GM12891 (cell line): ENCODE measurements around the gene ZNF736. TPM values are rescaled to one million over a fixed set of nuclear protein-coding genes. Genes with fewer than 3 reads are reported as not detected.
"Not testable (repeated sequence)": the region's sequence is repeated elsewhere in the genome, so short reads cannot be mapped to it uniquely, and the experiment has no call there.

Source experiments
- DNase-seq: peaks from one replicate; pipeline ENCODE4 v3.0.0; 2011; ENCODE audit warnings: low spot score; ENCODE audit not compliant: insufficient read length
- FAIRE-seq: peaks from 2 replicates; lab custom pipeline; 2011; peaks lifted over from hg19 to GRCh38; lab: Jason Lieb, UNC
- PAX5 ChIP-seq: IDR thresholded peaks from 2 replicates; pipeline ENCODE4 v1.6.1; 2011; ENCODE audit warnings: low read length, moderate library complexity, mild to moderate bottlenecking; ENCODE audit not compliant: insufficient read depth, severe bottlenecking
- POLR2A ChIP-seq: IDR thresholded peaks from 2 replicates; pipeline ENCODE4 v1.6.1; 2011; ENCODE audit warnings: low read depth, low read length, control low read depth
- POLR2AphosphoS5 ChIP-seq: IDR thresholded peaks from 2 replicates; pipeline ENCODE4 v1.6.1; 2011; ENCODE audit warnings: low read depth, low read length, control low read depth
- POU2F2 ChIP-seq: IDR thresholded peaks from 2 replicates; pipeline ENCODE4 v1.6.1; 2011; ENCODE audit warnings: low read depth, mild to moderate bottlenecking, control low read depth, low read length, moderate library complexity
- SPI1 ChIP-seq: IDR thresholded peaks from 2 replicates; pipeline ENCODE4 v1.6.1; 2011; ENCODE audit warnings: low read depth, low read length, control low read depth
- TAF1 ChIP-seq: IDR thresholded peaks from 2 replicates; pipeline ENCODE4 v1.6.1; 2011; ENCODE audit warnings: low read depth, low read length, control low read depth
- polyA plus RNA-seq: library from polyadenylated mRNA; unstranded; fragments of >200 nt; gene quantifications from one replicate; pipeline ENCODE4 v1.2.1, GENCODE V29; 2012; ENCODE audit warnings: low read depth, missing spikeins, inconsistent platforms; ENCODE audit not compliant: missing spikeins

ZNF736 gene
- 4.5 TPM for polyA plus RNA-seq

DNA sequence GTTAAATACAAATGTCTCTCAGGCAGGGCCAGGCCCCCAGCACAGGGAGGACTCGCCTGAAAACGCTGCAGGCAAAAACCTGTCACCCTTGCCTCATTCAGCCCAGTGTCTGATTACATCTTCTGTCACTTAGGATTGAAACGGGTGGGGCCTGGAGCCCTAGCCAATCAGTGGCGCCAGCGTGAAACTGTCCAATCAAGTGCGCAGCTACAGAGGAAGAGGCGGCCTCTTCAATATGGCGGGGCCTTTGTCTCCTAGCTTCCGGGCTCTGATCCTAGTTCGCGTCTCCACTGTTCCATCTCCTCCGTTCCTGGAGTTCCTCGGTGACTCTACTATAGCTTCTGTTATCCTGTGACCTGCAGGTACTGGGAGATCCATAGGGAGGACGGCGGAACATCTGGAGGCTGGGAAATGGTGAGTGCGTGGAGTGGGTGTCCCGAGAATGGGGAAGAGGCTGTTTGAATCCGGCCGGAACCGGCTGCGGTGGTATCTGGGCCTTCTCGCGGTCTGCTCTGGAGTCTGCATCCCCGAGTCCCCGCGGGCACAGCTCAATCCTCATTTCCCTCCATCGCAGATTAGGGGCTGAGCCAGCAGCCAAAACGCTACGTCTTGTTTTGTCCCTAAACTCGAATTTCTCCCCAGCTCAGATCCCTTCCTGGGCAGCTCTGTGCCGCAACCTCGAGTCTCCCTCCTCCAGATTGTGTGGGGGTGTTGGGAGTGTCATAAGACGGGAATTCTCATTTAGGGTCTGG is at the start of gene ZNF736:
Gene ZNF736 (plus strand): TSS at position 222 of the 752 bp plus-strand sequence. CDS start 190 bp downstream, at position 412.
- TF ChIP-seq POU2F2 (peak; percentile 51; the same call in 1 of the 2 replicates), POLR2AphosphoS5 (peak; percentile 85), PAX5 (no peak), TAF1 (peak; percentile 81; the same call in 1 of the 2 replicates), POLR2A (peak; percentile 86), SPI1 (peak; percentile 39; the same call in 1 of the 2 replicates)
- peak; percentile 89 for FAIRE-seq
- peak; percentile 65 for DNase-seq

GRCh38 chr7:64266341-64266919 is 47.3 kb upstream of the ZNF736 start:
- no peak for FAIRE-seq
- DNase-seq, result no peak
- TF ChIP-seq POU2F2 (no peak), TAF1 (no peak), PAX5 (no peak), POLR2A (no peak), SPI1 (no peak), POLR2AphosphoS5 (no peak)

DNA sequence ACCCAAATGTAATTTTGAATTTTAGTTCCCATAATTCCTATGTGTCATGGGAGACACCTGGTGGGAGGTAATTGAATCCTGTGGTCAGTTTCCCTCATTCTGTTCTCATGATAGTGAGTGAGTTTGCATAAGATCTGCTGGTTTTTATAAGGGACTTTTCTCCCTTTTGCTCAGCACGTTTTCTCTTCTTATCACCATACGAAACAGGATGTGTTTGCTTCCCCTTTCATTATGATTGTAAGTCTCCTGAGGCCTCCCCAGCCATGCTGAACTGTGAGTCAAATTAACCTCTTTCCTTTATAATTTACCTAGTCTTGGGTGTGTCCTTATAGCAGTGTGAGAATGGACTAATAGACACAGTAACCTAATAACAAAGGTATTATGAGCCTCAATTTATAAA is 36.1 kb upstream of the ZNF736 start:
- TF ChIP-seq SPI1 (no peak), PAX5 (no peak), POU2F2 (no peak), POLR2AphosphoS5 (no peak), POLR2A (no peak), TAF1 (no peak)
- DNase-seq (no peak), FAIRE-seq (no peak)

DNA sequence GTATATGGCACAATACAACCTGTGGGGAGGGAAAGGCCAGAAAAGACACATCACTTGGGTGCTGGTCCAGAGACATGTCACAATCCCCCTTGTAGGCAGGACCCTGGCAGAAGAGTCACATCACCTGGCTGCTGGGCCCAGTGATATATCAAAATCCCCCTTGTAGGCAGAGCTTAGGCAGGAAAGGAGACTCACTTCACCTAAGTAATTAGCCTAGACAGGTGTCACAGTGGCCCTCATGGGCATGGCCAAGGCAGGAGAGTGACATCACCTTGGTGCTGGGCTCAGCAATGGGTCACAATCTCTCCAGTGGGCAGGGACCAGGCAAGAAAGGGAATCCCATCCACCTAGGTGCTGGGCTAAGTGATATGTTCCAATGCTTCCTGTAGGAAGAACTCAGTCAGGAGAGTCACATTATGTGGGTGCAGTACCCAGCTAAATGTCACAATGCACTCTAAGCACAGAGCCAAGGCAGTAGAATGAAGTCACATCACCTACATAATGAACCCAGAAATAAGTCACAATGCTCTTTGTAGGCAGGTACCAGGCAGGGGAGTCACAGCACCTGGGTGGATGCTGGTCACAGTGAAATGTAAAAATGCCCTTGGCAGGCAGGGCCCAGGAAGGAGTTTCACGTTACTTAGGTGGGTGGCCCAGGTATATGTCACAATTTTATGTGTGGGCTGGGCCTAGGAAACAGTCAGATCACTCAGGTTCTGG is 18.9 kb upstream of the ZNF736 start:
- TF ChIP-seq POLR2AphosphoS5 (no peak), TAF1 (no peak), POU2F2 (no peak), PAX5 (no peak), SPI1 (no peak), POLR2A (no peak)
- no peak for DNase-seq
- FAIRE-seq, result no peak

- FAIRE-seq, DNase-seq: not testable (repeated sequence)
Observed at GRCh38 chr7:64297418-64297817, 16.3 kb upstream of the ZNF736 start.

- TF ChIP-seq POLR2AphosphoS5, result no peak
- TF ChIP-seq SPI1, result no peak
- TF ChIP-seq PAX5, result no peak
- no peak for TF ChIP-seq POU2F2
- no peak for TF ChIP-seq POLR2A
- TF ChIP-seq TAF1, result no peak
- DNase-seq, result no peak
- no peak for FAIRE-seq
Observed at GRCh38 chr7:64300641-64301405, 12.9 kb upstream of the ZNF736 start.

DNA sequence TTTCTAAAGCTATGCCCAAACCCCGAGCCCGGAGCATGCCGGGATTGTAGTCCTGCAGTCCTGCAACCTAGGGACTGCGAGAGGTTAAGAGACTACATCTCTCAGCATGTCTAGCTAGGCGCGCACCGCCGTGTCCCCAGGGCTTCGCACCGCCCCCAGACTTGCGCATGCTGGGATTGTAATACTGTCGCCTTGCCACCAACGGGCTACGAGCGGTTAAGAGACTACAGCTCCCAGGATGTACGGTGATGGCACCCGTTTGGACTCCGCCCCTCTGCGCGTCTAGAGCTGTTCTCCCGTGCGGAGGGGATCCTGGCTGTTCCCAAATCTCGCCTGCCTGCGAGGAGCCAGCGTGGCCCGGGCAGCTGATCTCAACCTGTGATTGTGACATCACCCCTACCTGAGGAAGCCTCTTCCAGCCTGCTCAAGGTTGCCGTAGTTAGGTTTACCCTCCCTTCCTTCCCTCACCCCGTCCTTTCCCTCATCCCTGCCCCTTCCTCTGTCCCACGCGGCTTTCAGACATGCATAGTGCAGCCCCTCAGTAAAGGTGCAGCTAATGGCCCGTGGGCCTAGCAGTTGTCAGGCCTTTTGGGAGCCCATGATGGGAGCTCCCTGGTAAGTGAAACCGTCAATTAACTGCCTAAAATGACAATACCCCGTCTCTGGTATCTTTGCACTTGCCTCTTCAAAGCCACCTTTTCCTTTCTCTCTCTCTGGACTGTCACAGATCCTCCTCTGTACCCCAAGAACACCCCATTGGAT is 6.3 kb upstream of the ZNF736 start:
- no peak for TF ChIP-seq PAX5
- TF ChIP-seq POLR2AphosphoS5, result 0 out of 2 replicates have a peak, but pooled peaks have one; percentile 30
- TF ChIP-seq TAF1, result peak; percentile 42
- FAIRE-seq (peak; percentile 99), DNase-seq (peak; percentile 47)

- TF ChIP-seq POLR2A, result no peak
- FAIRE-seq (peak; percentile 55), DNase-seq (no peak)
Observed at GRCh38 chr7:64308016-64308270, 5.8 kb upstream of the ZNF736 start.

DNA sequence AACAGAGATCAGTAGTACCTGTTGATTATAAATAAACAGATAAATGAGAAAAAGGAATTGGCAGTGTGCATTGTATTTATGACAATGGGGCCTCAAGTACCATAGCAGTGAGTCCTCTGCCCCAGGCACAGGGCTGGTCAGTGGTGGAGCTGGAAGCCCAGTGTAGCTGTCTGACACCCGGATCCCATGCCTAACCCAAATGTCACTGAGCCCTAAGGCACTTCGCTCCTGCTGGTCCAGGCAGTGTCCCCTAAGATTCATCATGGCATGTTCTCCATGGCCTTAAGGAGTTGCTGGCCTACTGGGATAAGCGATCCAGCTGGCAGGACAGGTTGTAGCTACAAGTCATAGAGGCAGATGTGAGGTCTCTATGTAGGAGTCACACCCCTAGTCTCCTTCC is 3.3 kb upstream of the ZNF736 start:
- no peak for DNase-seq
- TF ChIP-seq PAX5, result no peak
- TF ChIP-seq POLR2AphosphoS5, result no peak
- TF ChIP-seq POU2F2, result no peak
- no peak for TF ChIP-seq TAF1
- TF ChIP-seq SPI1, result no peak
- no peak for TF ChIP-seq POLR2A
- FAIRE-seq, result no peak
